Stimulated activated CD8-positive, alpha-beta memory T cell treated with anti-CD3 and anti-CD28 coated beads, Interleukin-15, amount 100 ng/mL, for 4 hours (primary cell): ENCODE data around the gene HSD17B11.
"Not testable (repeated sequence)": the region's sequence is repeated elsewhere in the genome, so short reads cannot be mapped to it uniquely, and the experiment has no call there.

Source experiments
- DNase-seq, 2 donors: peaks; one replicate each; pipeline ENCODE4 v3.0.0-alpha.2; 2020; ENCODE audit warnings: low read depth in 2 of 2

HSD17B11 gene

DNA sequence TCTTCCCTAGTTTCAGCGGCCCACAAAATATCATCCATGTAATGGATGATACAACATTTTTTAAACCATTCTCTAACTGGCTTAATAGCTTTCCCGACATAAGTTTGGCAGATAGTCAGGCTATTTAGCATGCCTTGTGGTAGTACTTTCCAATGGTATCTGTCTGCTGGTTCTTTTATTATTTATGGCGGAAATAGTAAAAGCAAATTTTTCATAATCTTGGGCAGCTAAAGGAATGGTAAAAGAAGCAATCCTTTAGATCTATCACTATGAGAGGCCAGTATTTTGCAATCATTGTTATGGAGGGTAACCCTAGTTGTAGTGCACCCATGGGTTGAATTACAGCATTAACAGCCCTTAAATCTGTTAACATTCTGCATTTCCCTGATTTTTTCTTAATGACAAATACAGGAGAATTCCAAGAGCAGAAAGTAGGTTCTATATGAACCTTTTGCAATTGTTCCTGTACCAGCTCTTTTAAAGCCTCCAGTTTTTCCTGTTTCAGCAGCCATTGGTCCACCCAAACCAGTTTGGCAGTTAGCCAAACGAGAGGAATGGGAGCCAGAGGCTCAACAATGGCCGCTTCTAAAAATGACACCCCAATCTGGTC, 14.3 kb upstream of the HSD17B11 start:
- no peak for DNase-seq

GRCh38 chr4:87403732-87404131, 12.7 kb upstream of the HSD17B11 start:
- not testable (repeated sequence) for DNase-seq

GRCh38 chr4:87399954-87400353, 9.0 kb upstream of the HSD17B11 start:
- DNase-seq: no peak

GRCh38 chr4:87399148-87399547, 8.2 kb upstream of the HSD17B11 start:
- DNase-seq: no peak

DNA sequence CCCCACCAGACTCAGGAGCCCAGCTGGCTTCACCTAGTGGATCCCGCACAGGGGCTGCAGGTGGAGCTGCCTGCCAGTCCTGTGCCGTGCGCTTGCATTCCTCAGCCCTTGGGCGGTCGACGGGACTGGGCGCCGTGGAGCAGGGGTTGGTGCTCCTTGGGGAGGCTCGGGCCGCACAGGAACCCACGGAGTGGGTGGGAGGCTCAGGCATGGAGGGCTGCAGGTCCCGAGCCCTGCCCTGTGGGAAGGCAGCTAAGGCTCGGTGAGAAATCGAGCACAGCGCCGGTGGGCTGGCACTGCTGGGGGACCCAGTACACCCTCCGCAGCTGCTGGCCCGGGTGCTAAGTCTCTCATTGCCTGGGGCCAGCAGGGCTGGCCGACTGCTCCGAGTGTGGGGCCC, 4.9 kb upstream of the HSD17B11 start:
- not testable (repeated sequence) for DNase-seq

DNA sequence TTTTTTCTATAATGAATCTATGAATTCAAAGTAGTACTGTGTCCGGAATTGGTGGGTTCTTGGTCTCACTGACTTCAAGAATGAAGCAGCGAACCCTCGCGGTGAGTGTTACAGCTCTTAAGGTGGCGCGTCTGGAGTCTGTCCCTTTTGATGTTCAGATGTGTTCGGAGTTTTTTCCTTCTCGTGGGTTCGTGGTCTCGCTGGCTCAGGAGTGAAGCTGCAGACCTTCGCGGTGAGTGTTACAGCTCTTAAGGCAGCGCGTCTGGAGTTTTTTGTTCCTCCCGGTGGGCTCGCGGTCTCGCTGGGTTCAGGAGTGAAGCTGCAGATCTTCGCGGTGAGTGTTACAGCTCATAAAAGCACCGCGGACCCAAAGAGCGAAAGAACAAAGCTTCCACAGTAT, 4.1 kb upstream of the HSD17B11 start:
- DNase-seq: not testable (repeated sequence)

DNA sequence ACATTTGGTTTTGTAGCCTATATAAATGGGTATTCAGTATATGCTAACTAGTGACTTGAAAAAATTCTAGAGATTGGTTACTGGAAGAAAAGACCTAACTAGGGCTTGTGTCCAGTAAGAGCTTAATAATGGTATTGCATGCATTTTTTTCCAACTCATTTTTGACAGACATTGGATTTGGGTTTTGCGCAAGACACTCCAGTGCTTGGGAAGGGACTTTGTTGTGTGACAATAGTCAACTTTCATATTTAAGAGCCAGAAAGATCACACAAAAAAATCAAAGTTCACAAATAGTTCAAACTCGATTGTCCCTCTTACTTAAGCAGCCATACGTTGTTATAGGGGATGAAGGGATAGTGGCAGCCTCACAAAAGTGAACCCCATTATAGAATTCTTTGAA, 1.2 kb upstream of the HSD17B11 start:
- no peak for DNase-seq

- DNase-seq: no peak
Measured at GRCh38 chr4:87391576-87392054, 627 bp upstream of the HSD17B11 start.

DNA sequence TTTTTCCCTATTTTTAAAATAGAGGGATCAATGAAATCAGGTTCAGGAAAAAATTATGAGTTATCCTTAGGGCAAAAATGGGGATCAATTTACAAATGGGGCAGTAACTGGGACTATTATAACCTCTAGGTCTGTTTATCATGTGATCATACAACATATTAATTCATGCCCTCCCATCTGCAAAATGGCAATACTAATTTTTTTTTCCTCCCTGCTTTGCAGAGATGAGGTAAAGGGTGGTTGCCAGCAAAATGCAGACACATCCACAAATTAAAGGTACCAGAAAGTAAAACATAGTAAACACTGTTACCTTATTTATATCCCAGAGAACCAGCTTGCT, 467 bp downstream of the HSD17B11 start:
- no peak for DNase-seq

DNA sequence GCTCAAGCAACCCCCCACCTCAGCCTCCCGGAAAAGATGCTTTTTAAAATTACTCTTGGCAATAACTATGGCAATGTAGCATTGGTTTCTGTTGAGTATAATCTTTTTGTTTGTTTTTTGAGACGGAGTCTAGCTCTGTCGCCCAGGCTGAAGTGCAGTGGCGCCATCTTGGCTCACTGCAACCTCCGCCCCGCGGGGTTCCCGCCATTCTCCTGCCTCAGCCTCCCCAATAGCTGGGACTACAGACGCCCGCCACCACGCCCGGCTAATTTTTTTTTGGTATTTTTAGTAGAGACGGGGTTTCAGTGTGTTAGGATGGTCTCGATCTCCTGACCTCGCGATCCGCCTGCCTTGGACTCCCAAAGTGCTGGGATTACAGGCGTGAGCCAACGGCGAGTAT, 933 bp downstream of the HSD17B11 start:
- not testable (repeated sequence) for DNase-seq

GRCh38 chr4:87388901-87389300, 2.1 kb downstream of the HSD17B11 start:
- DNase-seq: no peak

DNA sequence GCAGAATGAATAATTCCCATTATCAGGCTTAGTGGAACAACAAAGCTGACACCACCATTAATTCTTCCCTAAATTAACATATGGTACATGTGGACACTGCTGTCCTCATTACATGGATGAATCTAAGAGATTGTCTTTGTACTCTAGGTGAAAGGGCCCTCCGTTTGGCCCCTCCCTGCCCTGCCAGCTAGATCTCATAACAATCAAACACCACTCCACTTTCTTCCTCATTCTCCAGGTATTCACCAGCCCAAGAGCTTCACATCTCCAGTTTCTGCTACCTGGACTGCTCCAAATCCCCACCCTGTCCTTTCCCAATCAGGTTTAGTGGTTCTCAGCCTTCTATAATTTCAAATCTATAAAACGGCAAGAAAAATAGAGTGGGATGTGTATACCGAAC, 3.8 kb downstream of the HSD17B11 start:
- DNase-seq: no peak

- not testable (repeated sequence) for DNase-seq
Measured at GRCh38 chr4:87384466-87385132, 6.4 kb downstream of the HSD17B11 start.

DNA sequence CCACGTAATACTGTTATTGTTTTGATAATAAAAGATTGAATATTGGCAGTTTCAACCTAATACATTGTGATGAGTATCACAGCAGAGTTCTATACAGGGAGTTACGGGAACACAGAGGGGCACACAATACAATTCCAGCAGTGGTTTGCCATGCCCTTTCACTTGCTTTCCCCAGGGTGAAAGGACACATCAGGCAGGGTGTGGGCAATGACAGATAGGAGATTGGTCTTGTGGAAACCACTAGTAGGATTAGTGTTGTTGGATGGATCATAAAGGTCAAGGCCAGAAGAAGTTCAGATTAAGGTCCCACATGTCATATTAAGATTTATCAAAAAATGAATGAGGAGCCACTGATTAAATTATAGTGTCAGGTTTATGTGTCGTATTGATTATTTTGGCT, 8.1 kb downstream of the HSD17B11 start:
- no peak for DNase-seq

DNA sequence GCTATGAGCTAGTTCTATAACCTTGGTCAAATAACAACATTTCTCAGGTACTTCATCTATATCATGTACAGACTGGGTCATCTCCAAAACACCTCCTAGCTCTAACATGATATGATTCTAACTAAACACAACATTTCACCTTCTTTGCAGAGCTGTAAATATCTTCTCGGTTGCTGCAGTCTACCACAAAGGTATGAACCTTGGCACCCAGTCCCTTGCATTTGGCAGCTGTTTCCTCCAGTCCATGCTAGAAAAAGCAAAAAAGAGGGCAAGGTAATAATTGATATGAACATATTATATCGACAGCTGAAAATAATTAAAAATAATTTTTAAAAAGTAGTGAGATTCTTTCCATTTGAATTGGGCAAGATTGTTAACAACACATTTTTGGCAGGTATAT, 8.9 kb downstream of the HSD17B11 start:
- no peak for DNase-seq

DNA sequence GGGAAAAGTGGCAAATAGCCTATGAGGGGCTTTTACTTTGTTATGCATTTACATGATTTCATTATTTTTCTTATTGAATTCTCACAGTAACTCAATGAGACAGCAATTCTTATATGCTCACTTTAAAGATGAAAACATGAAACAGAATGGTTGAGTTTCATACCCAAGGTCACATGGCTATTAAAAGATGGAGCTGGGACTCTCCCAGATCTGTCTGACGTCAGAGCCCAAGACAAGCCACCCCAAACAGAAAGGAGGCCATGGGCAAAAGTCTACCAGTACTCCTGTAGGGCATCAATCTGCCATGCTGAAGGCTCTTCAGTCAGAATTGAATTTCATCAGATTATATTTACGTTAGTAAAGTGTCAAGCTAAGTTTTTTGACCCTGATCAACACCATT, 13.2 kb downstream of the HSD17B11 start:
- no peak for DNase-seq

DNA sequence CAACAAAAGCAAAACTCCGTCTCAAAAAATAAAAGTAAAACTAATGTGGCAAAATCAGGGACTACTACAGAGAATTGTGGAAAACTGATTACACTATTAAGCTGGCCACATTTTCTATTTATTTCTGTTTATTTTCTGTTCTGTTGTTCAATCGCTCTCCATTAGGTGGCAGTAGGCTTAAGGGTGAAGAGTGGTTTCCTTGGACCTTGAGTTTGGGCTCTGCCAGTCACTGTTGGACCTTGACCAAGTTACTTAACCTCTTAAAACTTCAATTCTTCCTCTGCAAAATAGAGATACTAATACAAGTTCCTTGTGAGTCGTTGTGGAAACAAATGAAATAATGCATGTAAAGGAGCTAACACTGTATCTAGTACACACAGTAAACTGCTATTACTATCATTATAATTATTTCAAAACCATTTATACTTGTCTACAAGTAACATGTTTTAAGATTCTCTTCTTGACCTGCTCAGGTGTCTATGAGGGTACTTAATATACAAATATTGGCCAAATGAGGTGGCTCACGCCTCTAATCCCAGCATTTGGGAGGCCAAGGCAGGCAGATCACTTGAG, 15.2 kb downstream of the HSD17B11 start:
- DNase-seq: no peak

DNA sequence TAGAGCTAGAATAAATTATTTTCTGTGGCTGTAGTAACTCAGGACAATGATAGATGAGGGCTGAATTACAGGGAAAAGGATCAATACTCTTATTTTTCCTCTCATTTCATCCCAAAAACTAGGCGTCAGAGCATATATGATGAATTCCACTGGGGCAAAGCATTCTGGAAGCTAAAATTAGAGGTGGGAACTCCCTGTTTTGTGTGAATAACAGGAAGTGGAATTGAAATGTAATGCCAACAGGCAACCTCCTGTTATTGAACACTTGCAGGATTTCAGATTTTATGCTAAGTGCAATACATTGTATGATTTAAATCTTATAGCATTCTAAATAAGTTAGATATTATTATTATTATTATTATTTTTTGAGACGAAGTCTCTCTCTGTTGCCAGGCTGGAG, 20.9 kb downstream of the HSD17B11 start:
- no peak for DNase-seq

- DNase-seq: no peak
Measured at GRCh38 chr4:87366521-87367162, 24.3 kb downstream of the HSD17B11 start.

GRCh38 chr4:87365348-87365747, 25.6 kb downstream of the HSD17B11 start:
- DNase-seq: no peak

- no peak for DNase-seq
Measured at GRCh38 chr4:87363552-87363951, 27.4 kb downstream of the HSD17B11 start.

DNA sequence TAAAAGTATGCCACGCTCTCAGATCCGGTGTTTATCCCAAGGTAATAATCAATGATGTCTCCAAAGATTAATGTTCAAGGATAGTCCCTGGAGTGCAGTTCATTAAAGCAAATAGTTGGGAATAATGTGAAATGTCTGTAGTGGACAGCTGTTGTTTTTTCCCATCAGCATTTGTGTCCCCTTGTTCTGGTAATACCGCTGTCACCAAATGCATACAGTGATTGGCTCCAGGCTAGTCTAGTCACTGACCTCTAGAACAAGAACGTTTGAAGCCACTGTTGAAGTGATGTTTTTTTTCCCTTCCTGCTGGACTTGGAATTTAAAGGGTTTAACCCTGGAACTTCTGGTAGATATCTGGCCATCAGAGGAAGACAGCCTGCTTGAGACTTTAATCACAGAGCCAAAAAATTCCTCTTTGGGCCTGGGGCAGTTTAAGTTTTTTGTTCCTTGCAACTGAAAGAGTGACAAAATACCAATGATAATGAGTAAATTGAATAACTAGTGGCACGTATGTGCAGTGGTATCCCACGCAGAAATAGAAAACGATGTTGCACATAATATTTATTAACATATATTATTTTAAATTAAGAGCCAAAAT, 30.6 kb downstream of the HSD17B11 start:
- no peak for DNase-seq

- no peak for DNase-seq
Measured at GRCh38 chr4:87359258-87359657, 31.7 kb downstream of the HSD17B11 start.
